ENCODE measurements around the gene URB1. TPM values are rescaled to one million over a fixed set of nuclear protein-coding genes. Genes with fewer than 3 reads are reported as not detected.

Gene URB1
- total and polyA plus RNA-seq, 9 of the 15 experiments (the other 6 are each of a cell fraction or from before 2014, with no cell fraction given), result 0.97 to 53.6 (median 21.5) TPM

DNA sequence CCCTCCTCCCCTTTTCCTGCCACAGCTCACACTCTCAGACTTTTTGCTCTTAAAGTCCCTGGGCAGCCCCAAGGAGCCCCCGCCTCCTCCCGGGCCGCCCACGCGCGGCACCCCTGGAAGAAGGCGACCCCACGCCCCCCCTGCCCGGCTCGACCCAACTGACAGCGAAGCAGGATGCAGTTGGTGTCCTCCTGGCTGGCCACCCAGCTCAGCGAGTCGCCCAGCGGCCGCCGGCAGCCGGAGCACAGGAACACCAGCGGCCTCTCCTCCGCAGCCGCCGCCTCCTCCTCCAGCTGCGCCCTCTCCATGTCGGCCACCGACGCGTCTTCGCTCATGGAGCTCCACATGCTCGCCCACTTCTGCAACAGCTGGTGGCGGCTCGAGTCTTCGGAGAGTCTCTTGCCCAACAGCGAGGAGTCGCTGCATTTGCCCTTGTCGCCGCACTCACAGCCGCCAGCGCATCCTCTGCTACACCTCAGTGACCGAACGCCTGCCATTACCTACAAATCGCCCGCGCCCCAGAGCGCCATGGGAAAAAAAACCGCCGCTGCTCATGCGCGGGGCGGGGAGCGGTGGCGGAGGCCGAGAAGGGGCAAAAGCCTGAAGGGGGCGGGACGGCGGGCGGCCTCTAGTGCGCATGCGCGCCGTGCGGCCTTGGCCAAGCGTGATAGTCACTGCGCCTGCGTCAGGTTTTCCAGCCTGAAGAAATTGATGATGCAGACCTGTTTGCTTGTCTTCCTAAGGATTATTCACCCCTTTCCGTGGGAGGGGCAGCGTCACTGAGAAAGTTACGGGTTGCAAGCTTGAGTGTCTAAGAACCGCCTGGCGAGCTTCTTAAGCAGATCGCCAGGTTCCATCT lies 114.1 kb downstream of the URB1 start, which contains the start of gene MIS18A (continued):
- TF ChIP-seq KLF6 (CRISPR knock-in tag; IDR thresholded peaks at IDR 0.05; ENCODE audit: borderline replicate concordance) (no peak), TEAD4 (IDR thresholded peaks at IDR 0.05; ENCODE audit: low read length) (peak; percentile 27; the same call in 1 of the 2 replicates), TEAD4 (CRISPR knock-in tag; IDR thresholded peaks at IDR 0.05; ENCODE audit: borderline replicate concordance) (no peak), NR1H2 (CRISPR knock-in tag; IDR thresholded peaks at IDR 0.05) (no peak; the same call in 1 of the 2 replicates), LEF1 (IDR thresholded peaks at IDR 0.05) (no peak), RBBP5 (IDR thresholded peaks at IDR 0.05; ENCODE audit: borderline replicate concordance, insufficient read depth, low read length, poor library complexity, severe bottlenecking) (peak; percentile 93), TAF1 (IDR thresholded peaks at IDR 0.05; ENCODE audit: control insufficient read depth, extremely low read depth, insufficient read depth, low read length, severe bottlenecking) (peak; percentile 82), ILK (tag; IDR thresholded peaks at IDR 0.05; ENCODE audit: borderline replicate concordance, low read depth) (no peak), KDM2B (CRISPR knock-in tag; IDR thresholded peaks at IDR 0.05) (no peak), SUPT5H (IDR thresholded peaks at IDR 0.05) (peak; percentile 97), ARID1B (IDR thresholded peaks at IDR 0.05) (peak; percentile 37; the same call in 1 of the 2 replicates), CBX1 (IDR thresholded peaks at IDR 0.05; ENCODE audit: low read depth) (peak; percentile 87; the same call in 1 of the 2 replicates), ZNF696 (CRISPR knock-in tag; conservative IDR thresholded peaks at IDR 0.05) (no peak), GATA2 (CRISPR knock-in tag; IDR thresholded peaks at IDR 0.05) (no peak), CBX5 (IDR thresholded peaks at IDR 0.05; ENCODE audit: borderline replicate concordance, low read depth) (no peak), NFIC (IDR thresholded peaks at IDR 0.05) (peak; percentile 60)
- TF ChIP-seq, protein P1, sequence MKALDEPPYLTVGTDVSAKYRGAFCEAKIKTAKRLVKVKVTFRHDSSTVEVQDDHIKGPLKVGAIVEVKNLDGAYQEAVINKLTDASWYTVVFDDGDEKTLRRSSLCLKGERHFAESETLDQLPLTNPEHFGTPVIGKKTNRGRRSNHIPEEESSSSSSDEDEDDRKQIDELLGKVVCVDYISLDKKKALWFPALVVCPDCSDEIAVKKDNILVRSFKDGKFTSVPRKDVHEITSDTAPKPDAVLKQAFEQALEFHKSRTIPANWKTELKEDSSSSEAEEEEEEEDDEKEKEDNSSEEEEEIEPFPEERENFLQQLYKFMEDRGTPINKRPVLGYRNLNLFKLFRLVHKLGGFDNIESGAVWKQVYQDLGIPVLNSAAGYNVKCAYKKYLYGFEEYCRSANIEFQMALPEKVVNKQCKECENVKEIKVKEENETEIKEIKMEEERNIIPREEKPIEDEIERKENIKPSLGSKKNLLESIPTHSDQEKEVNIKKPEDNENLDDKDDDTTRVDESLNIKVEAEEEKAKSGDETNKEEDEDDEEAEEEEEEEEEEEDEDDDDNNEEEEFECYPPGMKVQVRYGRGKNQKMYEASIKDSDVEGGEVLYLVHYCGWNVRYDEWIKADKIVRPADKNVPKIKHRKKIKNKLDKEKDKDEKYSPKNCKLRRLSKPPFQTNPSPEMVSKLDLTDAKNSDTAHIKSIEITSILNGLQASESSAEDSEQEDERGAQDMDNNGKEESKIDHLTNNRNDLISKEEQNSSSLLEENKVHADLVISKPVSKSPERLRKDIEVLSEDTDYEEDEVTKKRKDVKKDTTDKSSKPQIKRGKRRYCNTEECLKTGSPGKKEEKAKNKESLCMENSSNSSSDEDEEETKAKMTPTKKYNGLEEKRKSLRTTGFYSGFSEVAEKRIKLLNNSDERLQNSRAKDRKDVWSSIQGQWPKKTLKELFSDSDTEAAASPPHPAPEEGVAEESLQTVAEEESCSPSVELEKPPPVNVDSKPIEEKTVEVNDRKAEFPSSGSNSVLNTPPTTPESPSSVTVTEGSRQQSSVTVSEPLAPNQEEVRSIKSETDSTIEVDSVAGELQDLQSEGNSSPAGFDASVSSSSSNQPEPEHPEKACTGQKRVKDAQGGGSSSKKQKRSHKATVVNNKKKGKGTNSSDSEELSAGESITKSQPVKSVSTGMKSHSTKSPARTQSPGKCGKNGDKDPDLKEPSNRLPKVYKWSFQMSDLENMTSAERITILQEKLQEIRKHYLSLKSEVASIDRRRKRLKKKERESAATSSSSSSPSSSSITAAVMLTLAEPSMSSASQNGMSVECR (CRISPR knock-in tag; IDR thresholded peaks at IDR 0.05), result peak; percentile 96
